DLD1 (cell line): Measurements from ENCODE around the gene PTPN23.

Source experiments
- in situ Hi-C: cut with HindIII; loops from 2 replicates; pipeline ENCODE4 v1.10.0; 2017; ENCODE audit warnings: low sequenced_read_pairs

The PTPN23 gene

DNA sequence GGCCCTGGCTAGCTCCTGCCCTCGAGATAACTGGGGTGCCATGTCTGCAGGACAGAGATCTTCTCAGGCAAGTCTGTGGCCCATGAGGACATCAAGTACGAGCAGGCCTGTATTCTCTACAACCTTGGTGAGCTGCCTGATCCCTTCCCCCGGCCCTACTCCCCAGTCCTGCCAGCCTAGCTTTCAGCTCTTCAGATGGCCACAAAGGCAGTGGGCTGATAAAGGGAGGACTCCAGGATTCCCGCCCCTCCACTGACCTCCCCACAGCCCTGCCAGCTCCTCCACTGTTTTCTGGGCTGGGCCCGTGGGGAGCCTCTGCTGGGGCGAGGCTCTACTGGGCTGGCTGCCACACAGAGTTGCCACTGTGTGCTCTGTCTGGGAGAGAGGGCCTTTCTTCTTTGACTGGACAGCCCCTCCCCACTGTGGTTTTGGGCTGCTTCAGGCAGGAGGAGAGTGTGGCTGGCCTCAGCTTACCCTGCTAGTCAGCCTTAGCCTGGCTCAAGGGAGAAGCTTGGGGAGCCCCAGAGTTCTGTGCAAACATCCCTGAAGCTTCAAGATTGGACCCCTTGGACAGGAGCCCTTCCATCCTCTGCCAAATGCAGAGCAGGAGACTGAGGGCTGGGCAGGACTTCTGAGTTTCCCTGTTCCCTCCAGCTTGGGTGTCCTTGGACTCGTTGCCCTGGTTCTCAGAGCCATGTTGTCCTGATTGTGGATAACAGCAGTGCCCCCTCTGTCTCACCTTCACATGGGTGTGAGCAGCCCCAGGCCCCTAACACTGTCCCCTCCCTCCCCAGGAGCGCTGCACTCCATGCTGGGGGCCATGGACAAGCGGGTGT, 24.4 kb downstream of the PTPN23 start:
- in situ Hi-C loops: no loop called here

DNA sequence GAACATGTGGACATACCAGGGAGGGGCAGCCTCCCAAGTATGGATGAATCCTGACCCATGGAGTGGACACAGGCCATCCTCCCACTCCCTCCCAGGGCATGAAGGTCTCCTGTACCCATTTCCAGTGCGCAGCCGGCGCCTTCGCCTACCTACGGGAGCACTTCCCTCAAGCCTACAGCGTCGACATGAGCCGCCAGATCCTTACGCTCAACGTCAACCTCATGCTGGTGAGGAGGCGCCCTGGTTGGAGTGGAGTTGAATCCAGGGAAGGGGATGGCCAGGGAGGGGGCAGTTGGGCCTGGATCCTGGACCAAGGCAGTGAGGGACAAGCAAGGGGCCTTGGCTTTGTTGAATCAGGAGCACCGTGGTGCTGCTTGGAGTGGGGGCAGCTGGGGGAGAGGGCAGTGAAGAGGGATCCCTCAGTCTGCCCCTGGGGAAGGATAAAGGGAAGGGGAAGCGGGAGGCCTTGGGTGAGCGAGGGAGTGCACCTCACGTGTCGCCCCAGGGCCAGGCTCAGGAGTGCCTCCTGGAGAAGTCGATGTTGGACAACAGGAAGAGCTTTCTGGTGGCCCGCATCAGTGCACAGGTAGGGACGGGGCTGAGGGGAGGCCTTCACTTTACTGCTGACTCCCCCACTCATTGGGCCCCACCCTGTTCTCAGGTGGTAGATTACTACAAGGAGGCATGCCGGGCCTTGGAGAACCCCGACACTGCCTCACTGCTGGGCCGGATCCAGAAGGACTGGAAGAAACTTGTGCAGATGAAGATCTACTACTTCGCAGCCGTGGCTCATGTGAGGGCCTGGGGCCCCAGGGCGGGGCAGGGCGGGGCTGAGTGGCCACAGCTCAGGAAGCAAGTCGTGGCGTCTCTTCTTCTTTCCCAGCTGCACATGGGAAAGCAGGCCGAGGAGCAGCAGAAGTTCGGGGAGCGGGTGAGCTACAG, 25.3 kb downstream of the PTPN23 start:
- in situ Hi-C loops: no loop called here

DNA sequence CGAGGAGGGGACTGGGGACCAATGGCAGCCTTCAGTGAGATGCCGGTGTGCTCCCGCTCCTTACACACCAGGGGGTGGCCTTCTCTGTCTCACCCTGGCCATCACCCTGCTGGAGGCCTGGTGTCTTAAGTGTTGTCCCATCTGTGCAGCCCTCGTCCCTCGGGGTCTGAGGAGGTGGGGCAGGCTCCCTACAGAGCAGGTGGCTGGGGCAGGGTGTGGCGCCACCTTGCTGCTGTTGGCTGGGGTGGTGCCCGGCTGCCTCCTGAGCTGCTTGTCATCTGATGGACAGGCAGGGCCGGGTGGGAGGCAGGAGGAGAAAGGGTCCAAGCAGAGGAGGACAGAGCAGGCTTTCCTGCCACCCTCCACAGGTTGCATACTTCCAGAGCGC, 25.9 kb downstream of the PTPN23 start:
- in situ Hi-C loops: no loop called here

DNA sequence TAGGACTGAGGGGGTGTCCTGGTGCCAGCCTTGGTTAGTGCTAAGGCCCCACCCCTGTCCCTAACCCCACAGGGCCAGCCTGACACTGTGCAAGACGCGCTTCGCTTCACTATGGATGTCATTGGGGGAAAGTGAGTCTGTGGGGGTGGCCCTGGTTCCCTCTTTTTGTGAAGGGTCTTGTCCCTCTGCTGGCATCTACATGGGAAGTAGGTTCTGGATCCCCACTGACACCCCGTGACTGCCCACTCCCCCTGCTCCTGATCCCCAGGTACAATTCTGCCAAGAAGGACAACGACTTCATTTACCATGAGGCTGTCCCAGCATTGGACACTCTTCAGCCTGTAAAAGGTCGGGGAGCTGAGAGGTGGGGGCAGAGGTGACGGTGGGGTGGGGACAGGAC, 26.4 kb downstream of the PTPN23 start:
- in situ Hi-C loops: no loop called here

DNA sequence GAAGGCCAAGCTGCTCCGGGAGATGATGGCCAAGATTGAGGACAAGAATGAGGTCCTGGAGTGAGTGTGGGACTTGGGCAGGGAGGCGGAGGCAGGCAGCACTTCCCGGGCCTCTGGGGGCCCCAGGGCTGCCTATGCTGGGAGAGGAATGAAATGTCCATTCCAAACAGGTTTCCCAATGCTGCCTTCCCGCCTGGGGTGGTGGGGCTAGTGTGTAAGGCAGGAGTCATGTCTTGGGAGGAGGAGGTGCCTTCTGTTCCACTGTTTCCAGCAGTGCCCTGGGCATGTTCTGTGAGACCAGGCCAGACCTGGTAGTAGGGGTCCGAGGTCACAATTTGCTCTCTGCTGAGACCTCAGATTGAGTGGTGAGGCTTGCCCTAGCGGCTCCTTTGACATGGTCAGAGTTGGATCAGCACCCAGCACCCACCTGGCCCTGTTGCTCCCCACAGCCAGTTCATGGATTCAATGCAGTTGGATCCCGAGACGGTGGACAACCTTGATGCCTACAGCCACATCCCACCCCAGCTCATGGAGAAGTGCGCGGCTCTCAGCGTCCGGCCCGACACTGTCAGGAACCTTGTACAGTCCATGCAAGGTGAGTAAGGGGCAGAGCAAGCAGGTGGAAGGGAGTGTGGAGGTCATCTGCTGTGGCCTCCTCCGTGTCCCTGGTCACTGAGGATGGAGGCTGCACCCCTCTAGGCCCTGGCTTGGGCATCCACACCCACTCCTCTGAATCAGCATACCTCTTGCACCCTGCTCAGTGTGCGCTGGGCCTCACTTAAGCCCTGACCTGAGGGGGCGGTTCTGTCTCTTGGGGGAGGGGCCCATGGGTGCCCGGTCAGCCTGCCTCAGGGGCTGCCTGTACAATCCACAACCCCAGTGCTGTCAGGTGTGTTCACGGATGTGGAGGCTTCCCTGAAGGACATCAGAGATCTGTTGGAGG, 27.3 kb downstream of the PTPN23 start:
- in situ Hi-C loops: no loop called here

DNA sequence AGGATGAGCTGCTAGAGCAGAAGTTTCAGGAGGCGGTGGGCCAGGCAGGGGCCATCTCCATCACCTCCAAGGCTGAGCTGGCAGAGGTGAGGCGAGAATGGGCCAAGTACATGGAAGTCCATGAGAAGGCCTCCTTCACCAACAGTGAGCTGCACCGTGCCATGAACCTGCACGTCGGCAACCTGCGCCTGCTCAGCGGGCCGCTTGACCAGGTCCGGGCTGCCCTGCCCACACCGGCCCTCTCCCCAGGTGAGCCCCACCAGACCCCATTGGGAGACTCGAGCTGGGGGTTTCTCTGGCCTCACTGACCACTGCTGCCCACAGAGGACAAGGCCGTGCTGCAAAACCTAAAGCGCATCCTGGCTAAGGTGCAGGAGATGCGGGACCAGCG, 28.0 kb downstream of the PTPN23 start:
- in situ Hi-C loops: no loop called here

DNA sequence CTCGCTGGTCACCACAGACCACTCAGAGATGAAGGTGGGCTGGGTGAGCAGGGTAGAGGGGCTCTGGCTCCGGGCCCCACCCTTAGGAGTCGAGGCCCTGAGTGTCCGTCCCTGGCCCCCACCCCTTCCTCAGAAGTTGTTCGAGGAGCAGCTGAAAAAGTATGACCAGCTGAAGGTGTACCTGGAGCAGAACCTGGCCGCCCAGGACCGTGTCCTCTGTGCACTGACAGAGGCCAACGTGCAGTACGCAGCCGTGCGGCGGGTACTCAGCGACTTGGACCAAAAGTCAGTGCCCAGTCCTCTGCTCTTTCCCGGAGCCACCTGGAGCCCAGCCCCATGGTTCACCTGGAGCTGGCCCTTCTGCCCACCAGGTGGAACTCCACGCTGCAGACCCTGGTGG, 28.5 kb downstream of the PTPN23 start:
- in situ Hi-C loops: no loop called here

DNA sequence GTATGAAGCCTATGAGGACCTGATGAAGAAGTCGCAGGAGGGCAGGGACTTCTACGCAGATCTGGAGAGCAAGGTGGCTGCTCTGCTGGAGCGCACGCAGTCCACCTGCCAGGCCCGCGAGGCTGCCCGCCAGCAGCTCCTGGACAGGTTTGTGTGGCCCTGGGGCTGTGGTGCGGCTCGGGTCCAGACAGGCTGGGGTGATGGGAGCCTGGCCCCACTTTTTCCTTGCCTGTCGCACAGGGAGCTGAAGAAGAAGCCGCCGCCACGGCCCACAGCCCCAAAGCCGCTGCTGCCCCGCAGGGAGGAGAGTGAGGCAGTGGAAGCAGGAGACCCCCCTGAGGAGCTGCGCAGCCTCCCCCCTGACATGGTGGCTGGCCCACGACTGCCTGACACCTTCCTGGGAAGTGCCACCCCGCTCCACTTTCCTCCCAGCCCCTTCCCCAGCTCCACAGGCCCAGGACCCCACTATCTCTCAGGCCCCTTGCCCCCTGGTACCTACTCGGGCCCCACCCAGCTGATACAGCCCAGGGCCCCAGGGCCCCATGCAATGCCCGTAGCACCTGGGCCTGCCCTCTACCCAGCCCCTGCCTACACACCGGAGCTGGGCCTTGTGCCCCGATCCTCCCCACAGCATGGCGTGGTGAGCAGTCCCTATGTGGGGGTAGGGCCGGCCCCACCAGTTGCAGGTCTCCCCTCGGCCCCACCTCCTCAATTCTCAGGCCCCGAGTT, 29.0 kb downstream of the PTPN23 start:
- in situ Hi-C loops: no loop called here

DNA sequence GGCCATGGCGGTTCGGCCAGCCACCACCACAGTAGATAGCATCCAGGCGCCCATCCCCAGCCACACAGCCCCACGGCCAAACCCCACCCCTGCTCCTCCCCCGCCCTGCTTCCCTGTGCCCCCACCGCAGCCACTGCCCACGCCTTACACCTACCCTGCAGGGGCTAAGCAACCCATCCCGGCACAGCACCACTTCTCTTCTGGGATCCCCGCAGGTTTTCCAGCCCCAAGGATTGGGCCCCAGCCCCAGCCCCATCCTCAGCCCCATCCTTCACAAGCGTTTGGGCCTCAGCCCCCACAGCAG, 29.5 kb downstream of the PTPN23 start:
- in situ Hi-C loops: no loop called here

DNA sequence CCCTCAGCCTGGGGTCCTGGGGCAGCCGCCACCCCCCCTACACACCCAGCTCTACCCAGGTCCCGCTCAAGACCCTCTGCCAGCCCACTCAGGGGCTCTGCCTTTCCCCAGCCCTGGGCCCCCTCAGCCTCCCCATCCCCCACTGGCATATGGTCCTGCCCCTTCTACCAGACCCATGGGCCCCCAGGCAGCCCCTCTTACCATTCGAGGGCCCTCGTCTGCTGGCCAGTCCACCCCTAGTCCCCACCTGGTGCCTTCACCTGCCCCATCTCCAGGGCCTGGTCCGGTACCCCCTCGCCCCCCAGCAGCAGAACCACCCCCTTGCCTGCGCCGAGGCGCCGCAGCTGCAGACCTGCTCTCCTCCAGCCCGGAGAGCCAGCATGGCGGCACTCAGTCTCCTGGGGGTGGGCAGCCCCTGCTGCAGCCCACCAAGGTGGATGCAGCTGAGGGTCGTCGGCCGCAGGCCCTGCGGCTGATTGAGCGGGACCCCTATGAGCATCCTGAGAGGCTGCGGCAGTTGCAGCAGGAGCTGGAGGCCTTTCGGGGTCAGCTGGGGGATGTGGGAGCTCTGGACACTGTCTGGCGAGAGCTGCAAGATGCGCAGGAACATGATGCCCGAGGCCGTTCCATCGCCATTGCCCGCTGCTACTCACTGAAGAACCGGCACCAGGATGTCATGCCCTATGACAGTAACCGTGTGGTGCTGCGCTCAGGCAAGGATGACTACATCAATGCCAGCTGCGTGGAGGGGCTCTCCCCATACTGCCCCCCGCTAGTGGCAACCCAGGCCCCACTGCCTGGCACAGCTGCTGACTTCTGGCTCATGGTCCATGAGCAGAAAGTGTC, 30.2 kb downstream of the PTPN23 start:
- in situ Hi-C loops: no loop called here

DNA sequence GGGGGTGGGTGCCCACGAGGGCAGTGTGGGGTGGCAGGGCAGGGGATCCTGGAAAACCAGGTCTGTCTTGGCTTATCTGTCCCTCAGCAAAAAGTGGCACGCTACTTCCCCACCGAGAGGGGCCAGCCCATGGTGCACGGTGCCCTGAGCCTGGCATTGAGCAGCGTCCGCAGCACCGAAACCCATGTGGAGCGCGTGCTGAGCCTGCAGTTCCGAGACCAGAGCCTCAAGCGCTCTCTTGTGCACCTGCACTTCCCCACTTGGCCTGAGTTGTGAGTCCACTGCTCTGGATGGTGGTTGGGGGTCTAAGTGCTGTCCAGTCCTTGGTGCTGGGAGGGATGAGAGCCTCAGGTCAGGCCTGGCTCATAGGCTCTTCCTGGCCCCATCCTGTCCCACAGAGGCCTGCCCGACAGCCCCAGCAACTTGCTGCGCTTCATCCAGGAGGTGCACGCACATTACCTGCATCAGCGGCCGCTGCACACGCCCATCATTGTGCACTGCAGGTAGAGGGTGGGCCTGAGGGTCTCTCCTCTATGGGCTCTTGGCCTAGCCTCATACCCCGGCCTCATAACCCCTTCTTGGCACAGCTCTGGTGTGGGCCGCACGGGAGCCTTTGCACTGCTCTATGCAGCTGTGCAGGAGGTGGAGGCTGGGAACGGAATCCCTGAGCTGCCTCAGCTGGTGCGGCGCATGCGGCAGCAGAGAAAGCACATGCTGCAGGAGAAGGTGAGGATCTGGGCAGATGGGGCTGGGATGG, 31.1 kb downstream of the PTPN23 start:
- in situ Hi-C loops: no loop called here

DNA sequence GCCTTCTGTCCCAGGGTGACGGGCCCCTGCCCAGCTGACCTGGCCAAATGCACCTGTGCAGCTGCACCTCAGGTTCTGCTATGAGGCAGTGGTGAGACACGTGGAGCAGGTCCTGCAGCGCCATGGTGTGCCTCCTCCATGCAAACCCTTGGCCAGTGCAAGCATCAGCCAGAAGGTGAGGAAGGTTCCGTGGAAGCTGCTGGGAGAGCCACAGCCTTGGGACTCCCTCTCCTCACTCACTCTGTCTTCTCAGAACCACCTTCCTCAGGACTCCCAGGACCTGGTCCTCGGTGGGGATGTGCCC, 31.6 kb downstream of the PTPN23 start:
- in situ Hi-C loops: no loop called here

DNA sequence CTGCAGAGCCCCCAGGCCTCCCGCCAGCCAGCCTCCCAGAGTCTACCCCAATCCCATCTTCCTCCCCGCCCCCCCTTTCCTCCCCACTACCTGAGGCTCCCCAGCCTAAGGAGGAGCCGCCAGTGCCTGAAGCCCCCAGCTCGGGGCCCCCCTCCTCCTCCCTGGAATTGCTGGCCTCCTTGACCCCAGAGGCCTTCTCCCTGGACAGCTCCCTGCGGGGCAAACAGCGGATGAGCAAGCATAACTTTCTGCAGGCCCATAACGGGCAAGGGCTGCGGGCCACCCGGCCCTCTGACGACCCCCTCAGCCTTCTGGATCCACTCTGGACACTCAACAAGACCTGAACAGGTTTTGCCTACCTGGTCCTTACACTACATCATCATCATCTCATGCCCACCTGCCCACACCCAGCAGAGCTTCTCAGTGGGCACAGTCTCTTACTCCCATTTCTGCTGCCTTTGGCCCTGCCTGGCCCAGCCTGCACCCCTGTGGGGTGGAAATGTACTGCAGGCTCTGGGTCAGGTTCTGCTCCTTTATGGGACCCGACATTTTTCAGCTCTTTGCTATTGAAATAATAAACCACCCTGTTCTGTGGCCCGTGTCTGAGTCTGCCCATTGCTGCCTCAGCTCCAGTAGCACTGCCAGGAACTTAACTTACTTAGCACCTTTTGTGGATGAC, 32.2 kb downstream of the PTPN23 start:
- in situ Hi-C loops: no loop called here

DNA sequence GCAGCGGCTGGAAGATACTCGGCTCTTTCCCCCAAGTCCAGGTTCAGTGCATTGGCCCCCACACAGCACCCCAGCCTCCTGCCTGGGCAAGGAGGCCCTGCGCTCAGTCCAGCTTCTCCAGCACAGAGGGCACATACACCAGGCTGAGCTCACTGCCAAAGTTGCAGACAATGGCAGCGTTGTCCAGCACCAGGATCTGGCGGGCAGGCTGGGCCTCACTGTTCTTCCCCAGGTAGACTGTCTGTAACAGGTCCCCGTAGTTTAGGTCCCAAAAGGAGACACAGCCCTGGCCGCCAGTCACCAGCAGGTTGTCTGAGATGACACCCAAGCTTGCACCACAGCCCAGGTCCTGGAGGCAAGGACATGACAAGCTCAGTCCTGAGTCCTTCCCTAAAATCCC, 32.9 kb downstream of the PTPN23 start:
- in situ Hi-C loops: no loop called here

DNA sequence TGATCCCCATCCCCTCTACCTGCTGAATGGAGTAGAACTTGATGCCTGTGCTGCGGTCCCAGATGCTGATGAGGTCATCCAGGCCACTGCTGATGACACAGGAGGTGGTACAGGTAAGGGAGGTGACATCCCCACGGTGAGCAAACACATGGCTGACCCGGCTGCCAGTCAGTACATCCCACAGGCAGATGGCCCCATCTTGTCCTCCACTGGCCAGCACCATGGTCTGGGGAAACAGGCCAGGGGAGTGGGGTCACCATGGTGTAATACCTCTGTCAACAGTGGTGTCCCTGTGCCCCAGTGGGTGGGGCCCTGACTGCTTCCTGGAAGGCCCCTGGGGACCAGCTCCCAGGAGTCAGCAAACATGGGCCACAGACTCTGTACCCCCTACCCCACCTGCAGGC, 33.3 kb downstream of the PTPN23 start:
- in situ Hi-C loops: no loop called here

DNA sequence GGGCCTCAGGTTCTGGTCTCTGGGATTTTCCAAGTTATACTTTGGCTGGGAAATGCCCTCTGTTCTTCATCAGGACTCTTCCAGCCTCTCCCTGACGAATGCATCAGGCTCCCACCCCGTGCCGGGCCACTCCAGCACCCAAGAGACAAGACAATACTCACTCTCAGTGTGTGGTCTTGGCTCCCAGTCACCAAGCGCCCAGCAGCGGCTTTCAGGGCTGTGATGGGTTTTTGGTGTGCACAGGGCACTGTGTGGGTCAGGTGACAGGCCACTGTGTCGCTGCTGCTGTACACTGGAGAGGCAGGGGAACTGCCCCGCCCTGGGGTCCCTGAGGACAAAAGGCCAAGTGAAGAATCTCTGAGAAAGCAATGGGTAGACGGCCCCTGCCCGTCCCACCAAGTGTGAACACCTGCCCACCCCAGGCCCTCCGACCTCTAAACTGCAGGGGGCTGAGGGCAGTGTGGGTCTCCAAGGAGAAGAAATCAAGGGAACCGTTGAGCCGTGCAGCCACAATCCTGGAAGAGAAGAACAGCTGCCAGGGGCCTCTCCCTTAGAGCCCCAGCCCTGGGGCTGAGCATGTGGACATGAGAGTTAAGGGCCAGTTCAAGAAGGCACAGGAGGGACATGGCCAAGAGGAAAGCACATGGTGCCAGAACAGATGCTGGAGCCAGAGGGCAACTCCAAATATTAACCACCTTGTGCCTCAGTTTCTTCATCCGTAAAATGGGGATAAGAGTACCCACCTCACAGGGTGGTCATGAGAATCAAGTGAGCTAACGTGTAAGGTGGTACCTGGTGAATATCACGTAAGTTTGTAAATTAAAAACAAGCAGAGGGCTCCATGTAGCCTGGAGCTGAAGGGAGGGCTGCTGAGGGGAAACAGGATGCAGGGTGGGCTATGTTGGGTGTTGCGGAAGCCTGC, 34.1 kb downstream of the PTPN23 start:
- in situ Hi-C loops: no loop called here

DNA sequence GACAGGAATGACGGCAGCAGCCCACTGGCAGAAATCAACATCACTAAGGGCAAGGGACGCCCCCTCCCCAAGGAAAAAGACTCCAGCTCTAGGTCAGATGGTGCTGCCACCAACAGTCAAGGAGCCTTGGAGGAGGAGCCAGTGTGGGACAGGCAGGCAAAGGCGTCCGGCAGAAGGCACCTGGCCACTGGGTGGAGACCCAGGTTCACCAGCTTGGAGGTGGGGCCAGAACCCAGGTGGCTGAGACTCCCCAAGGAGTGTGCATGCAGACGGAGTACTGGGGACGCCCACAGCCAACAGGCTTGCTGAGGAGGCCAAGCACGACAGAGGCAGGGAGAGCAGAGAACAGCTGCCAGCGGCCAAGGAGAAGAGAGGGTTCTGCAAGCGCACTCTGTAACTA, 35.2 kb downstream of the PTPN23 start:
- in situ Hi-C loops: no loop called here
